ENCODE data around the gene SLC22A23.
"Not testable (repeated sequence)": the region's sequence is repeated elsewhere in the genome, so short reads cannot be mapped to it uniquely, and the experiment has no call there.

Gene SLC22A23

DNA sequence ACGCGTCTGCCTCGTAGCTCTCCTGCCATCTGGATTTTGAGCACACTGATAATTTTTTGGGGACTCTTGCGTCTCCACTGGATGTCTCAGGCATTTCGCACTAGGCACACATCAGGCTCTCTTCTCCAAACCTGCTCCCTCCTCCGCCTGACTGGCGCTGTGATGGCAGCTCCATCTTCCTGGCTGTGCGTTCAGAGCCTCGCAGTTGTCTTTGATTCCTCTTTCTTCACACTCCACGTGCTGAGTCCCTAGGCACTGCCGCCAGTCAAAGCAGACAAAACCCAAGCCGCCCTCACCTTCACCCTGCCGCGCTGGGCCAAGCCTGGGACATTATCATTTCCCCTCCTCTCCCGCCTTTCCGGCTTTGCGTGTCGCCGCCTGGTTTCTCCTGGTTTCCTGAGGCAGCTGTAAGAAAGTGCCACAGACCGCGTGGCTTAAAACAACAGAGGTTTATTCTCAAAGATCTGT is 197.3 kb downstream of the SLC22A23 start:
- no peak for DNase-seq

DNA sequence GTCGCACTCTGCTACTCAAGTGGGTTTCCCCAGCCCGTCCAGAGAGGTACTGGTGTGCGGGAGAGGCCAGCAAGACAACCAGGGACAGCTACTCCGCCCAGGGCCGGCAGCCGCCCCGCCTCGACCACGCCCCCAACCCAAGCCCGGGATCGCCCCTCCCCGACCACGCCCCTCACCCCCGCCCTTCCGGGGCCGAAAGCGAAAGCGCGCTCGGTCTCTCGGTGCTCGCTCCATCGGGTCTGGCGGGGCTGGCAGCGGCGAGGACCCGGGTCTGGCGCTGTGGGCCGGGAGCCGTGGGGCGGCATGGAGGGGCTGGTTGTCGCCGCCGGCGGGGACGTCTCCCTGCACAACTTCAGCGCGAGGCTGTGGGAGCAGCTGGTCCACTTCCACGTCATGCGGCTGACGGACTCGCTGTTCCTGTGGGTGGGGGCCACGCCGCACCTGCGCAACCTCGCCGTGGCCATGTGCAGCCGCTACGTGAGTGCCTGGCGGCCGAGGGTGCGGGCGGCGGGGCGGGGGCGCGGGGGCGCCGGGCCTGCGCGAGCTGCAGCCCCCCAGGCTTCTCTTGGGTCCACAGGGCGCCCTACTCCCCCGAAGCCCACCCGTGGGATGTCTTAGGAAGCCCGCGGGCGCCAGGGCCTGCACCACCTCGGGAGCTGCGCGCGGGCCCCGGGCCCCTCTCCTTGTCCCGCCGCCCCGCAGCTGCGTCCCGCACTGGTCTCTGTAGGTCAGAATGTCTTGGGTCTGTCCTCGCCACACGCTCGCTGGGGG is 197.9 kb downstream of the SLC22A23 start, which contains the start of gene PSMG4:
PSMG4 (plus strand) TSS at position 228 of the 771 bp plus-strand sequence; CDS start at position 304, 76 bp downstream.
- peak; percentile 86 to 95 (median 91) for DNase-seq

DNA sequence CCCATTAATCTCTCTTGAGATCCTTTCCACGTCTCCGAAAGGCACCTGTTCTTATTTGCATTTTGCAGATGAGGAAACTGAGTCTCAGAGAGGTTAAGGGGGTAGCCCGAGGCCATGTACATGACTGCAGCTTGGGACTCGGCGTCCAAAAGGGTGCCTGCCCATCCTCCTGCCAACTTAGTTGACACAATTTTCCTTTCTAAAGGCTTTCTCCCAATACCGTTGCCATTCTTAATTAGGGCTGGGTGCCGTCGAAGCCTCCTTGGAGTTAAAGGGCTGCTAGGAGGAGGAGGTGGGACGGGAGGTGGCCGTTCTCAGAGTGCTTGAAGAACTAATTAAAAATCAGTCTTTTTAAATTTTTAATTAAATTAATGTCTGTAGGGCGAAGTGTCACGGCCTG is 198.6 kb downstream of the SLC22A23 start:
- no peak for DNase-seq

DNA sequence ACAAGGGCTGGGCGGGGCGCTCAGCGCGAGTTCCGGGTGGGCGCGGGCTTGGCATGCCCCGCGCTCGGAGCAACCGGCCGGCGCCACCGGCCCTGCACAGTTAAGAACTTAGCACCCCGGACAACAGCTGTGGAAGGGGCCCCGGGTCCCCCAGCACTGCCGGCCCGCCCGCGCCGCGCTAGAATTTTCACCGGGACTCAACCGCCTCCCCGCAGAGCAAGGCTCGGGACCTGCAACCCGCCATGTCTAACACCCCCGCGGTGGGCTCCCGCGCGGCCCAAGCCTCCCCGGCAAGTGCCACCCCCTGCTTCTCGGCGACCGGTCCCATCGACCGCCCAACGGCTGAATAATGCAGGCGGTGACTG is 203.3 kb downstream of the SLC22A23 start:
- no peak for DNase-seq

DNA sequence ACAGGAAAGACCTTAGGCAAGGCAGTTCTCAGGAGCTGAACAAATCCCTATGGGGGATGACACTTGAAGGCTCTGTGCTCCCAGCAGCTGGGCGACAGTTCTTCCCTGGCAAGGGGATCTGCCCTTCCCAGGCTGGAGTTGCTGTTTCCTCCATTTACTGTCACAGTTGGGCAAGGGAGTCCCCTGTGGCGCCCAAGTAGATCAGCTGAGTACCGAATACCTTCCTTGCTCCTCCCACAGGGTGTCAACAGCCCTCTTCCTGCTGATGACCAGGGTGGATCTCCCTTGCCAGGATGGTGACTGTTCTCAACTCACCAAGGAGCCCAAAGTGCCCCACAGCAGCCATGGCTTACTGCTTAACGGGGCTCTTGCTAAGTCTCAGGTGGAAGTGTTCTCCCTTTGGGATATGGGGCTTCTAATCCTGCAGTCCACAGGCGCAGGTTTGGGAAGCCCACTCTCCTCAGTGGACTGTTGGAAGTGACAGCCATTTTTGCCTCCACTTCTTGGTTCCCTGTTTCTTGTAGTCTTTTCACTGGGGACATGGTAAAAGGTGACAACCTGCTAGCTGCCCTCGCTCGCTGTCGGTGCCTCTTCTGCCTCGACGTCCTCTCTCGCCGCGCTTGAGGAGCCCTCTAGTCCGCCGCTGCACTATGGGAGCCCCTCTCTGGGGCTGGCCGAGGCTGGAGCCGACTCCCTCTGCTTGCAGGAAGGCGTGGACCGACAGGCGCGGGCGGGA is 203.8 kb downstream of the SLC22A23 start:
- DNase-seq = no peak

DNA sequence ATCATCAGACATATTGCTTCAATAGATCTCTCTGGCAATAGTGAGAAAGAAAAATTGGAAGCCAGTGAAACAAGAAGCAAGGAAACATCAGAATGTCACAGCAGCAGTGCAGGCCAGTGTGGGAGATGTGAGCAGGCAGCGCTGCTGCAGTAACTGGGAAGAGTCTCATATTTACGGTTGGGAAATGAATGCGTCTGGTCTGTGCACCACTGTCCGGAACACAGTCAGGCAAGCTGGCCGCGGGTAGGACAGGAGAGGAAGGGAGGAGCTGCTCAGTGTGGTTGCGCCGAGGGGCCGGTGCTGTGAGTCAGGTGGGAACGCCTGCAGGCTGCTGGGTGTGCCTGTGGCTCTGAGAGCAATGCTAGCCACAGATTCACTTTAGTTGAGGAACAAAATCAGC is 204.5 kb downstream of the SLC22A23 start:
- DNase-seq = no peak

DNA sequence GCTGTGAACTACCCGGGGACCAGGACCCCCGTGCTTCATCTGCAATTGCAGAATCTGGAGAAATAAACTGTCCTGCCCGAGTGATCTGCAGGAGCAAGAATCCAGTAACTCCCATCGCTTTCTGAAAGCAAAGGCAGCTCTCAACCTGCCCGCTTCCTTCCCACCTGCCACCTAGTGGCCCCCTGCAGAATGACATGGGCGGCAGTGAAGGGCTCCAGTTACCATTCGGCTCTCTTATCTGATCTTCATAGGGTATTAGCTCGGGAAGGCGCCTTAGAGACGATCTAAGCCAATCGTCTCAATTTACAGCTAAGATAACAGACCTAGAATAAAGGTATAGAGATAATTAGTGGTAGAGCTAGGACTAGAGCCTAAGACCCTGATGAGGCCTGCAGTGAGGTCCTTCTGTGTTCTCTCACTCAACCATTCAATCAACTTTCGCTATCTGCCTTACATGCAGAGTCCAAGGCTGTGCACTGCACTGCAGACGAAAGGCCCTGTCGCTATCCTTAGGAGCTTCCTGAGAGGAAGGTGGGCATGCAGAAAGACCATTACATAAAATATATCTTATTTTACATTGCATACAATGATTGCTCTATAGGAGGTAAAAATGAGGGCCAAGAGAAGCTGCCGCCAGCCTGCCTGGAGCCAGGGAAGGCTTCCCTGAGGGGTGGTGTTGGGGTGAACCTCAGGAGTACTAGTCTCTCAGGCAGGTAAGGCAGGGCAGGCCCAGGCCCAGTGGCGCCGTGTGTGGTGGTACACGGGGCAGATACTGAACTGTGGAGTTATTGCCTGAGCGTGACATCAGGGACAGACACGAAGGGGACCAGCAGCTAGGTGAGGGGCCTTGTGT is 205.2 kb downstream of the SLC22A23 start:
- peak; percentile 58 to 64 (median 61) for DNase-seq

DNA sequence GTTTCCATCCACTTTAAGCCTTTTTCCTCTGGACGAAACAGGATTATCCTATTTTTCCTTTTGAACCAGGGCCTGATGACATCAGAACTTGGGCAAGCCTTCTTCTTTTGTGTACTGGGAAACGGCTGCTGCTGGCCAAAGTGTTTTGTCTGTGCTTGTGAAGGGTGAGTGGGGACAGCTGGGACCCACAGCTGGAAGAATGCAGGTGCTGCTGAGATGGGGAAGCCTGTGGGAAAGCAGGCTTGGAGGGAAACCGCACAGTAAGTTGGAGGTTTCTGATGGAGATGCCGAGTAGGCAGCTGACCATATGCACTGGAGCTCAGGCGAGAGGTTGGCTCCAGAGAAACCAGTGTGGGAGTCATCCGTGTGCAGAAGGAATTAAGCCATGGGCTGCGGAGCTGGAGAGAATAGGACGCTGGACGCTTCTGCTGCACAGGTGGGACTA is 206.6 kb downstream of the SLC22A23 start:
- DNase-seq = no peak

DNA sequence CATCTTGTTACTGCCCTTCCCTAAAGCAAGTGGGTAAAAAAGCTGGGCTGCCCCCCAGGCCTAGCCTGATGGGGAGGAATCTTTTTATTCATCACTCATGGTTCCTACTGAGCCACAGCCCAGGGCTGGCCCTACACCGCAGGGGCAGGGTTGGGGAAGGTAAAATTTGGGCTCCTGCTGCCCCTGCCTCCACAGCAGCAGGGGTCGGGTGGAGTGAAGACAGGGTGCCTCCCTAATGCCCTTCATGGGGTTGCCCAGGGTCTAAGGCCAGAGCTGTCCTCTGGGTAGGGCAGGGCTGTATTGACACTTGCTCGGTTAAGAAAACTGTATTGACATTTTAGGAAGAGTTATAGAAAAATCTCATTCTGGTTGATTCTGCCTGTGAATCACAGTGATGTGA is 207.0 kb downstream of the SLC22A23 start:
- no peak for DNase-seq

DNA sequence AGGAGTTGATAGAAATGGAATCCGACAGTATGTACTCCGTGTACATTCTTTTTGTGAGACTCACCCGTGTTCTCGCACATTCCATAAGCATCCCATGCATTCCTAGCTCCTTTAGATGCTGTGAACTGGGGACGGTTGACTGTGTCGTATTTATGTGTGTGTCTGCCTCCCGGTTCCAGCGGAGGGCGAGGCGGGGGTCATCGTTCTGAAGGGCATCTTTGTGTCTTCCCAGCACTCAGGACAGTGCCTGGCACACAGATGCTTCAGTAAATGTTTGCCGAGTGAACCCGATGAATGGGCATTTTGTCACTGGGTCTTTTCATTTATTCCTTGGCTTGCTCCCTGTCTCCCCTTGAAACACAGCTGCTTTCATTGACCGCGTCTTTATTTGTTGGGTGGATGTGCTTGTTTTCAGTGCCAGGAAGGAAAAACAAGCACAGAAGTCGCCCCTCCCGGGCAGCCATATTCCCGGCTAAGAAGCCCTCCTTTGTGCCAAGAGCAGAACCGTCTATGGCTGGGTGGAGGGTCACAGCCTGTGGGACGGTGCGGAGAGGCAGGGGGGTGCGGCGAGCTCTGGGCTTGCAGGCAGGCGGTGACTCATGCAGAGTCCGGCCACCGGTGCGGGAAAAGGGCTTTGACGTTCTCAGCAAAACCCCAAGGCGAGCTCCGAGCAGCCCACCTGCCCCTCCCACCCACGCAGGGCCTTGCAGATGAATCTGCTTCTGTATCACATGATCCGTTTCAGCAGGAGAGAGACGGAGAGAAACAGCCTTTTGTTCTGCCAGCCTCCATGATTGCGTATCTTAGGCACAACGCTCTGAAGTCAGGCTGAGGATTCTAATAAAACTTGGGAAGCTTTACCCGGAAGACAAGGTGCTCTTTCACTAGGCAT is 209.3 kb downstream of the SLC22A23 start:
- DNase-seq = no peak

DNA sequence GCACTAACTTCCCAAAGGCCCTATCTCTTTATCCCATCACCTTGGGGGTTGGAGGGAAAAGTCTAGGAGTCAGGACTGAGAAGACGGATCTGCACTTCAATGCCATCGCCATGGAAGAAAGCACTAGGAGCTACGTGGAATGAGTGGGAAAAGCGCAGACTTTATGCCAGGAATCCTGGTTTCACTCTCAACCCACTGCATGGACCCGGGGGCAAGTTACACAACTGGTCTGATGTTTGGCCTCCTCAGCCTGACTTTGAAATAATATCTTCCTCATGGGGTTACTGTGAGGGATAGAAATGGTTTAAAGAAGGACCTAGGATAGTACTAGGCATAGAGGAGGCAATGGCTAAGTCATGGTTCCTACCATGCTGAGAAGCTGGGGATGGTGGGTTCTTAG is 211.6 kb downstream of the SLC22A23 start:
- DNase-seq = no peak

DNA sequence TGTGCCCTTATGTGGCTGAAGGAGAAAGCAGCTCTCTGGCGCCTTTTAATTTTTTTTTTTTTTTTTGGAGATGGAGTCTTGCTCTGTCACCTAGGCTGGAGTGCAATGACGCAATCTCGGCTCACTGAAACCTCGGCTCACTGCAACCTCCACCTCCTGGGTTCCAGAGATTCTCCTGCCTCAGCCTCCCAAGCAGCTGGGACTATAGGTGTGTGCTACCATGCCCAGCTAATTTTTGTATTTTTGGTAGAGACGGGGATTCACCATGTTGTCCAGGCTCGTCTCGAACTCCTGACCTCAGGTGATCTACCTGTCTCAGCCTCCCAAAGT is 212.1 kb downstream of the SLC22A23 start:
- not testable (repeated sequence) for DNase-seq

DNA sequence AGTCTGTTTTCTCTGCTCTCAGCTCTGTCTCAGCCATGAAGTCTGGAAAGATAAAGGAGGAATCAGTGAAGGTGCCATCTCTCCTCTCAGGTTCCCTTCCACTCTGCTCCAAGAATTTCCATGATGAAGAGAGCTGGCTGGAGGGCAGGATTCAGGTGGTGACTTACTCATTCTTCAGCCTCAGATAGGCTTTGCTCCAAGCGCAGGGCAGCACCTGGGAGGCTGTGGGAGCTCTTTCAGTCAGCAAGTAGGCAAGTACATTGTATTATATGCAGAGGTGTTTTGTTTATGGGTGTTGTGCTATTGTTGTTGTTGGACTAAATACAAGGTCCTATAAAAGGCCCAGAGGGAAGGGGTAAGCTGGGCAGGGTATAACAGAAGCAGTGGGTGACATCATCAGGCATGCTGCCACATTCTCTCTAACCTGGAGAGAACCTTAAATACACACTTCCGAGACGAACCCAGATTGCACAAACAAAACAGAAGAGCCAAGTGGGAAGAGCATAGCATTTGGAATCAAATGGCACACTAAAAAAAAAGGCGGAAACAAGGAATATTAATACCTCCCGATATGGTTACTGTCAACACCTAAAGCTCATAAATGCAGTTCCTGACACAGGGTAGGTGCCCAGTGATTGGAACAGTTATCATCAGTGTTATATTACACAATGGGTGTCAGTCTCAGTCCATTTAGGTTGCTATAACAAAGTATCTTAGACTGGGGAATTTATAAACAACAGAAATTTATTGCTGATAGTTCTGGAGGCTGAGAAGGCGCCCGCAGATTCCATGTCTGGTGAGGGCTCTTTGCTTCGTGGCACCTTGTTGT is 212.6 kb downstream of the SLC22A23 start:
- DNase-seq = no peak

DNA sequence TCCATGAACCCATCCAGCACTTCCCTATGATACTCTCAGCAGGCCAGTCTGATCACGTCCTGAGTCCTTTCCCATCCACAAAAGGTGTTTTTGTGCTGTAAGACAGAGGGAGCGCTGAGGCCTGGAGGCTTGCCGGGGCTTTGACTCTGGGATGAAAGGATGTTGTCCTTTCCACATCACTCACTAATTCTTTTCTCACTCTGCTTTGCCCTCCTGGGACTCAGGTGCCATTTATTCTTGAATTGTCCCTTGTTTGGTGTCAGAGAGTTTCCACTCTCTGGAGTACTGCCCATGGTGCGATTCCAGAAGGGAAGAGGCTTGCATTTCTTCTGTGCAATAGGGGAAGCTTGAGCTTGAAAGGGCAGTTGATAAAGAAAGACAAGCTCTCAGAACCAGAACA is 214.1 kb downstream of the SLC22A23 start:
- DNase-seq = no peak

DNA sequence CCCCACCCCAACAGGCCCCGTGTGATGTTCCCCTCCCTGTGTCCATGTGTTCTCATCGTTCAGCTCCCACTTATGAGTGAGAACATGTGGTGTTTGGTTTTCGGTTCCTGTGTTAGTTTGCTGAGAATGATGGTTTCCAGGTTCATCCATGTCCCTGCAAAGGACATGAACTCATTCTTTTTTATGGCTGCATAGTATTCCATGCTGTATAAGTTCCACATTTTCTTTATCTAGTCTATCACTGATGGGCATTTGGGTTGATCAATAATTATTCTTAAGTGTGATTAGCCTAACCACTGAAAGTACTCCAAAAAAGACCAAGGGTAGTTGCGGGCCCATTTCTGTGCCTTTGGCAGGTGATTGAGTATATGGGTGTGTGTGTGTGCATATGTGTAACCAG is 215.1 kb downstream of the SLC22A23 start:
- DNase-seq = not testable (repeated sequence)

DNA sequence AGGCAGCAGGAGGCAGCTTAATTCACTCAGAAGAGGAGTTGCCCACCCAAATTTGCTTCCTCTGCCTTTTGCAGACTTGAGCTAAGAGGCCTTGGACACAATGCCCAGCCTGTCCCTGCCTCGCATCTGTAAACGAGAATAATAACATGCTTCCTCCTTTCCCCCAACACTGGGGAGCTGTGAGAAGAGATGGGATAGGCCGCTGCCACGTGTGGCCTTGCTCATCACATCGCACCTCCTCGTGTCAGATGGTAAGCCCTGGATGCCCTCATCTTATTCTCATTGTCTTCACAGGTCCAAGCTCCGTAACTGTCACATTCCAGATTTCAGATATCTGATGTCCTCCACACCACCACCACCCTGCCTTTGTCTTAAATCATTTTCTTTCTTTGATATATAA is 216.3 kb downstream of the SLC22A23 start:
- DNase-seq = no peak

DNA sequence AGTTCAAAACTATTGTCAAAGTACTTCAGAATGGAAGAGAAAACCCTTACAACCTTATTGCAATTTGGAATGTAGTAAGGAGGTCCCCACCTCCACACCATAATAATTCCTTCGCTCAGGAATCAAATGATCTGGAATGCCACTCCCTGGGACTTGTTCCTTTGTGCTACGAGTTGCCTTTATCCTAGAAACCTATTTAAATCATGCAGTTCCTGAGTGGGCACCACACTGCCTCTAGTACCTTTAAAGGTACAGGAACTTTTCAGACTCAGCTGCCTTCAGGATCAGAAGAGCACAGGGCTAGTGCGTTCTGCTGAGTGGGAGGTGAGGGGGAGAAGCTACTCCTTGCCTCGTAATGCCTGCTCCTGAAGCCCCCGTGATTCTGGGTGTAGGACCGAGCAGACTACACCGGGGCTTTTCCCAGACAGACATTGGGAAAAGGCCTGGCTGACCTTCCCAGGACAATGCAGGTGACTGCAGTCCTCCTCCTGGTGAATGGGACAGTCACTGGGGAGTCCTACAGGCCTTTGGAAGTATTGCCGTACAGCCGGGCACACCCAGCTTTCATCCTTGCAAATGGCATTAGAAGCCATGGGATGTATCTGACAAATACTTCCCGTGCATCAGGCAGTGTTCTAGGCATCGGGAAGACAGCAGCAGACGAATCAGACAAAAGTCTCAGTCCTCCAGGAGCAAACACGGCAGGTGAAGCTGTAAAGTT is 217.6 kb downstream of the SLC22A23 start:
- DNase-seq = no peak

DNA sequence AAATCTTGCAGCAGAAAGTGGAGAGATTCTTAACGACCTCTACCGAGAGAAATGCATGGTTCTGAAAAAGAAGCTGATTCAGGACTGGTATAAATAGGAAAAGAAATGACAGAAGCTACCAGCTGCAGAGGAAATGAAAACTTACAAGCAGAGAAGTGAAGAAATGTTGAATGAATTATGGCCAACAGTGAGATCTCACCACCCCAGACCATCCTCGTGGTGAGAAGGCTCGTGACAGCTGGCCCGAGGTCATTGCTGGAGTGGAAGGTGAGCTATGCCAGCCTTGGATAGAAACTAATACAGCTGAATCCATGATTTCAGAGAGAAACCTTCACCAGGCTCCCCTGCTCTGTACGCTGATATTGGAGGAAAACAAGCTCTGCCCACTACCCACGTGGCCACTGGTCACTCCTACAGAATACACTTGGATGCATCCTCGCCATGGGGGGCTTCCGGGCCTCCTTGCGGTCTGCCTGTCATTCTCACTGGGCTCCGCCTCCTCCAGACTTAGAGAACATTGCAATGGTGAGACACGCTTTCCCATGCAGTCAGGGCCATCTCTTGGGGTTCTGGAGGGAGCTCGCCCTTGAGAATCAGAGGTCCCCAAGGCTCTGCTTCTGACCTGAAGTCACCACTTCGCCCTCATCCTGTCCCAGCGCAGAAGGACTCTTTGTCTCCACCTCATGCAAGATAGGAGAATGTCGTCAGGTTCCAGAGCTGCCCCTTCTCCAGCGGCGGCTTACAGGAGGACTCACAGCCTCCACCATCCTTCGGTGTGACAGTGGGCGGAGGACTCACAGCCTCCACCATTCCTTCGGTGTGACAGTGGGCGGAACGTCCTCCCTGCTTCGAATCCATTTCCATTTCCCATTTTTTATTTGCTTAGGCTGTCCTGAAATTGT is 218.8 kb downstream of the SLC22A23 start:
- no peak for DNase-seq

DNA sequence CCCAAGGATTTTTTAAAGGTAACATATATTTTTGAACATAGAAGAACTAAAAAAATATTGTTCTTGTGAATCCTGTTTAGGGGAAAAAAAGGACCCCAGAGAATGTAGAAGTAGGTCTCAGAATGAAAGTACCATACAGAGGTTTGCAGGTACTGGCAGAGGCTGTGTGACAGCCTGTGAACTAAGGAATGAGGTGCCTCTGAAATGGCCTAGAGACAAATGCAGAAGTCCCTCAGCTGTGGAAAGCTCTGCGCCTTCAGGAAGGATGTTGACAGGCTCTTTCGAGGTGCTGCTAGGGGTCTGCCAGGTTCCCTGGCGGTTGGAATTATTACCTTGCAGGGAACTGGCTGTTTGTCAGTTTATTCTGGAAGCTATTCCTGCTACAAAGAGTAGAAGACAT is 220.8 kb downstream of the SLC22A23 start:
- DNase-seq = no peak

DNA sequence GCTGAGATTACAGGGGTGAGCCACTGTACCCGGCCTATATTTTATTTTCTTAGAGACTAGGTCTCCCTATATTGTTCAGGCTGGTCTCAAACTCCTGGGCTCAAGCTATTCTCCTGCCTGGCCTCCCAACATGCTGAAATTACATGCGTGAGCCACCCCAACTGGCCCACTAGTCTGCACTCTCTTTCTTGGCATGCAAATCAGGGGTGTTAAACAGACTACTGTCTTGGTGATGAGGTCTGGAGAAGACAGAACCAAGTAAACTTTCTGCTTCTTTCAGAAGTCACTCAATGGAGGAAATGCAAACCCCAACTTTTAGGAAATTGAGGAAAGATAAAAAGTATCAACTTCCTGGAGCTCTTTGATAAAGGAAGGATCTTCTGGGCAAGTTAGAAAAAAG is 221.4 kb downstream of the SLC22A23 start:
- no peak for DNase-seq

All from activated CD4-positive, CD25-positive, alpha-beta regulatory T cell (primary cell).